ENCODE results near the gene JAKMIP1.
A peak's percentile ranks its signal among the peaks of the same experiment; 100 is the strongest.

JAKMIP1 gene

DNA sequence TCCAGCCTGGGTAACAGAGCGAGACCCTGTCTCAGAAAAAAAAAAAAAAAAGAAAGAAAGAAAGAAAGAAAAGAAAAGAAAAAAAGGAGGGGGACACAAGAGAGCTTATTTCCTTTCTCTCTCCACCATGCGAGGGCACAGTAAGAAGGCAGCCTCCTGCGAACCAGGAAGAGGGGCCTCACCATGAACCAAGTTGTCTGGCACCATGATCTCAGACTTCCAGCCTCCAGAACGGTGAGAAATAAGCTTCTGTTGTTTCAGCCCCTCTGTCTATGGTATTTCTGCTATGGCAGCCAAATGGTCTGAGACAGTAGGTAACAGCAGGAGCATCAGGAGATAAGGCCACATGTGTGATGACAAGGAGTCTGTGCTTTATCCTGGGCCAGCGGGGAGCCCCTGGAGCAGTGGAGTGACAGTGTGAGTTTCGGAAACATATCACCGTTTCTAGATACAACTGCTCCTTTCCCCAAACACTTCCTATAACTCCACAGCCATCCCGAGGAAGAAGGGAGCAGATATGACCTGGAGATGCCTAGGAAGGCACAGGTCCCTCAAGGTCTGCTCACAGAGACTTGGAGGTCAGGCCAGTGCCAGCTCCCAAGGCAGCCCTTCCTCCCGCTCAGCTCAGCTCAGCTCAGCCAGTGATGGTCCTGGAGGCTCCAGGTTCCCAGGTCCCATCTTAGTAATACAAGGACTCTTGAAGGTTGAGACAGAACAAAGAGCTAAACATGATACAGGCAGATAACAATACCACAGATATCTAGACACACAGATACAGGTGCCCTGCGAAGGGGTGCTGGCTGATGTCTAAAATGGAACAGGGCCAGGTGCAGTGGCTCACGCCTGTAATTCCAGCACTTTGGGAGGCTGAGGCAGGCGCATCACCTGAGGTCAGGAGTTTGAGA, 17.7 kb downstream of the JAKMIP1 start:
- TF ChIP-seq, protein P1, sequence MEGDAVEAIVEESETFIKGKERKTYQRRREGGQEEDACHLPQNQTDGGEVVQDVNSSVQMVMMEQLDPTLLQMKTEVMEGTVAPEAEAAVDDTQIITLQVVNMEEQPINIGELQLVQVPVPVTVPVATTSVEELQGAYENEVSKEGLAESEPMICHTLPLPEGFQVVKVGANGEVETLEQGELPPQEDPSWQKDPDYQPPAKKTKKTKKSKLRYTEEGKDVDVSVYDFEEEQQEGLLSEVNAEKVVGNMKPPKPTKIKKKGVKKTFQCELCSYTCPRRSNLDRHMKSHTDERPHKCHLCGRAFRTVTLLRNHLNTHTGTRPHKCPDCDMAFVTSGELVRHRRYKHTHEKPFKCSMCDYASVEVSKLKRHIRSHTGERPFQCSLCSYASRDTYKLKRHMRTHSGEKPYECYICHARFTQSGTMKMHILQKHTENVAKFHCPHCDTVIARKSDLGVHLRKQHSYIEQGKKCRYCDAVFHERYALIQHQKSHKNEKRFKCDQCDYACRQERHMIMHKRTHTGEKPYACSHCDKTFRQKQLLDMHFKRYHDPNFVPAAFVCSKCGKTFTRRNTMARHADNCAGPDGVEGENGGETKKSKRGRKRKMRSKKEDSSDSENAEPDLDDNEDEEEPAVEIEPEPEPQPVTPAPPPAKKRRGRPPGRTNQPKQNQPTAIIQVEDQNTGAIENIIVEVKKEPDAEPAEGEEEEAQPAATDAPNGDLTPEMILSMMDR (IDR thresholded peaks at IDR 0.05; ENCODE audit: low read depth, low read length, missing control alignments) = no peak
- no peak for DNase-seq (ENCODE audit: low read depth)
- H3K4me3 ChIP-seq (ENCODE audit: low read depth, low read length) = no peak overlapping the region

DNA sequence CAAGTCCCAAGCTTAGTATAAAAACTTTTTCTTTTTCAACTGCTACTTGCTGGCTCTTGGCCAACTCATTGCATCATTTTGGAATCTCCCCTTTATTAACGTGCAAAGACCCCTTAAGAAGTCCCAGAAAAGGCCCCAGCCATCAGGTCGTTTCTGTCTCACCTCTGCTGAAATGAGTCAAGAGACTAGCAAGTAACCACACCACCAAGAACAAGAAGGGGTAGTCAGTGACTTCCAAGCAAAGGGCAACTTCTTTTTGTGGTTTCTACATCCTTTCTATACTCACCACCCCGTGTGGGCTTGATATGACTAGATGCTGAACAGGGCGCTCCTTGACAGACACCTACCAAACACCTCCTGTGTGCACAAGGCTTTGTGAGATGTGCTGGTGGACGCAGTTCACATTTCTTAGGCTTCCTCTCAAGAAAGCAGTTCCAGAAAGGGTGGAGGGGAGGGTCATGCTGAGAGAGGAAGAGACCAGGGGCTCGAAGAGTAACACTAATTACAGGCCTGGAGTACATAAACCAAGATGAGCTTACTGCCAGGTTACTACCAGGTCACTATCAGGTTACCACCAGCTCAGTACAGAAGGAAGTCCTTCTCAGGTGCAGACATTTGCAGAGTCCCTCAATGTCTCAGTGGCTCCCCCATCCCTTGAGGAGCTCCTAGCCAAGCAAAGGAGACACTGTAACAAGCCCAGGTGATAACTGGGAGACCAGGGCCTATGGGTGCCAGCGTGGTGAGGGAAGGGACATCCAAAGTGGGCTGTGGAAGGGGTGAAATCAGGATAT, 19.3 kb downstream of the JAKMIP1 start:
- no peak overlapping the region for H3K4me3 ChIP-seq (ENCODE audit: low read depth, low read length)
- peak; percentile 97 for DNase-seq (ENCODE audit: low read depth)
- TF ChIP-seq, protein P1 (IDR thresholded peaks at IDR 0.05; ENCODE audit: low read depth, low read length, missing control alignments) = peak; percentile 7

- no peak for DNase-seq (ENCODE audit: low read depth)
- no peak overlapping the region; the same call in none of the 2 replicates for H3K4me3 ChIP-seq (ENCODE audit: low read depth, low read length)
- TF ChIP-seq, protein P1 (IDR thresholded peaks at IDR 0.05; ENCODE audit: low read depth, low read length, missing control alignments) = no peak
These were observed 21.0 kb downstream of the JAKMIP1 start for GRCh38 chr4:6179362-6179761.

DNA sequence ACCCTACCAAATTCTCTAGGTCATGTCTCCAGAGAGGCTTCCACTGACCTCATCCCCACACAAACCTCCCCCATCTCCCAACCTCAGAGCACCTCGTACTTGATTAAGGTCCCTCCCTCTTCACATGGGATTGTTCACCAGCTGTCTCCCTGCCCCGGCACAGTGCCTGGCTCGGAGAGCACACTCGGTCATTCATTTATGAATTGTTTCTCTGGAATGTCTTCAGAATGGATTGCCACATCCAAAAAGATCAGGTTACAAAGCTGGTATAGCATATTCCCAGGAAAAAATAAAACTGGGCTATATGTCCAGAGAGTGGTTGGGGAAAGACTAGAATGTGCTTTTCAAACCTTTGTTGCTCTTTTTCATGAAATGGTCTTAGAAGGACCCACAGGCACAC, 21.6 kb downstream of the JAKMIP1 start:
- H3K4me3 ChIP-seq (ENCODE audit: low read depth, low read length) = no peak overlapping the region
- DNase-seq (ENCODE audit: low read depth) = no peak
- TF ChIP-seq, protein P1 (IDR thresholded peaks at IDR 0.05; ENCODE audit: low read depth, low read length, missing control alignments) = no peak

DNA sequence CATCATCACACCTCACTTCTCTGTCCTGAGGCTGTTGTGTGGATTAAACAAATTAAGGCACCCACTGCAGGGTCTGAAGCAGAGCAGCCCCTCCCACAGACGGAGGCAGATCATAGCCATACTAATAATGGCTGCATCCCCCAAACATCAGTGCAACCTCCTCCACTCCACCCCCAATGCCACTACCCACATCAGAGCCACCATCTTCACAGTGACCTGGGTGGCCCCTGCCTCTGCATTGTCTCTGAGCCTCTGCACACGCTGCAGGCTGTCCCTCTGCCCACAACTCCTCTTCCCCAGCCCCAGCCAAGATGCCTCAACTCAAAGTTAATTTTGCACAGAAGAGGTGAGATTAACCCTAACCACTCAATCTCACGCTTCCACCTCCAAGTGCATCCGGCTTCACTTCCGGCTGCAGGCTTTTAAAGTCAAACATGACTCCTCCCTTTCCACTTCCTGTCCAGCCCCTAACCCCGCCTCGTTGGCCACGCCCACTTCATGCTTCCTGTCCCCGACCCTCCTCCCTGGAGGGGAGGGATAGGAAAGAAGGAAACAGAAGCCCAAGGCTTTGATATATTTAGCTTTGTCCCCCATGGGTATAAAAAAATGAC, 22.7 kb downstream of the JAKMIP1 start:
- H3K4me3 ChIP-seq (ENCODE audit: low read depth, low read length) = no peak overlapping the region
- DNase-seq (ENCODE audit: low read depth) = no peak
- TF ChIP-seq, protein P1 (IDR thresholded peaks at IDR 0.05; ENCODE audit: low read depth, low read length, missing control alignments) = no peak

DNA sequence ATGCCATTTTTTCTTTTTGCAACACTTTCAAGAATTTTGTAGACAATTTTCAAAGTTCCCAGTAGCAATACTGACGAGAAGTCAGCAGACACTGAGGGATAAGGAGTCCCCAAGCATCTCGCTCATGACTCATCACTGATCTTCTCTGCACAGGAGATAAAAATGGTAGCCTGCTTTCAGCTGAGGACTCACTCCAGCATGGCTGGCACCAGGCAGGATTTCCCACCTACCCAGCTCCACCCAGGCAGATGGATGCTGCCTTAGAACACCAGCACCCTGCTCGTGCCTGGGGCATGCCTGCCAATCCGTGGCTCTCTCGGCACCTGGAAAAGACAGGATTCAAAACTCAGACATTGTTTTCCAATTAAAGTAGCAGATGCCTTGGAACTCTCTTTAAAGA, 24.9 kb downstream of the JAKMIP1 start:
- H3K4me3 ChIP-seq (ENCODE audit: low read depth, low read length) = no peak overlapping the region
- TF ChIP-seq, protein P1 (IDR thresholded peaks at IDR 0.05; ENCODE audit: low read depth, low read length, missing control alignments) = no peak
- no peak for DNase-seq (ENCODE audit: low read depth)
